Ovary (tissue), 3 donors: Measurements from ENCODE around the gene CTRB2.
"Not testable (repeated sequence)": the region's sequence is repeated elsewhere in the genome, so short reads cannot be mapped to it uniquely, and the experiment has no call there.

Experiments used
- CTCF ChIP-seq, 3 donors: fragments of 450-650 bp in 2 of 3; fragments of 200-600 bp in 1 of 3; IDR thresholded peaks; one replicate each; pipeline versions ENCODE4 v1.5.1 to v1.8.0; 2016 to 2022; ENCODE audit warnings: antibody characterized with exemption in 3 of 3, mild to moderate bottlenecking in 1 of 3
- POLR2A ChIP-seq: fragments of 450-650 bp; IDR thresholded peaks from one replicate; pipeline ENCODE4 v1.6.1; 2017; ENCODE audit warnings: antibody characterized with exemption, mild to moderate bottlenecking, moderate library complexity
- donor health status: DM: no; HTN: no; CAD: no.

GRCh38 chr16:75209514-75209913, 2.6 kb upstream of the CTRB2 start:
- TF ChIP-seq CTCF (IDR thresholded peaks at IDR 0.05); POLR2A: not testable (repeated sequence)
